Suppressor macrophage (primary cell): ENCODE data around the gene ADIPOR1.
"Not testable (repeated sequence)": the region's sequence is repeated elsewhere in the genome, so short reads cannot be mapped to it uniquely, and the experiment has no call there.

ENCODE experiments used
- DNase-seq, 4 experiments: peaks; one replicate each; pipeline ENCODE4 v3.0.0-alpha.2; 2020 to 2022

Gene ADIPOR1

DNA sequence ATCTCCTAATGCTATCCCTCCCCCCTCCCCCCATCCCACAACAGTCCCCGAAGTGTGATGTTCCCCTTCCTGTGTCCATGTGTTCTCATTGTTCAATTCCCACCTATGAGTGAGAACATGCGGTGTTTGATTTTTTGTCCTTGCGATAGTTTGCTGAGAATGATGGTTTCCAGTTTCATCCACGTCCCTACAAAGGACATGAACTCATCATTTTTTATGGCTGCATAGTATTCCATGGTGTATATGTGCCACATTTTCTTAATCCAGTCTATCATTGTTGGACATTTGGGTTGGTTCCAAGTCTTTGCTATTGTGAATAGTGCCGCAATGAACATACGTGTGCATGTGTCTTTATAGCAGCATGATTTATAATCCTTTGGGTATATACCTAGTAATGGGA lies 21.7 kb downstream of the ADIPOR1 start:
- DNase-seq: not testable (repeated sequence)

DNA sequence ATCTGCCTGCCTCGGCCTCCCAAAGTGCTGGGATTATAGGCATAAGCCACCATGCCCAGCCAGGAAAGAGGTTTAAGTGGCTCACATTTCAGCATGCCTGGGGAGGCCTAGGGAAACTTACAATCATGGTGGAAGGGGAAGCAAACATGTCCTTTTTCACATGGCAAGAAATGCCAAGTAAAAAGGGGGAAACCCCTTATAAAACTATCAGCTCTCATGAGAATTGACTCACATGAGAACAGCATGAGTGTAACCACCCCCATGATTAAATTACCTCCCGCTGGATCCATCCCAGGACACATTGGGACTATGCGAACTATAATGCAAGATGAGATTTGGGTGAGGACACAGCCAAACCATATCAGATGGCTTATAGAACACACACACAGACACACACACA lies 22.3 kb downstream of the ADIPOR1 start:
- DNase-seq: peak in 1 of 4 experiments; percentile 31

DNA sequence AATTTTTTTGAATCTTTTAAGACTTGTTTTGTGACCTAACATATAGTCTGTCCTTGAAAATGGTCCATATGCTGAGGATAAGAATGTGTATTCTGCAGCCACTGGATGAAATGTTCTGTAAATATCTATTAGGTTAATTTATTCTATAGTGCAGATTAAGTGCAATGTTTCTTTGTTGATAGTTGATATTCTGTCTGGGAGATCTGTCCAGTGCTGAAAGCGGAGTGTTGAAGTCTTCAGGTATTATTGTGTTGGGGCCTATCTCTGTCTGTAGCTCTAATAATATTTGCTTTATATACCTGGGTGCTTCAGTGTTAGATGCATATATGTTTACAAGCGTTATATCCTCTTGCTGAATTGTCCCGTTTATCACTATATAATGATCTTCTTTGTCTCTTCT lies 23.4 kb downstream of the ADIPOR1 start:
- DNase-seq: no peak

DNA sequence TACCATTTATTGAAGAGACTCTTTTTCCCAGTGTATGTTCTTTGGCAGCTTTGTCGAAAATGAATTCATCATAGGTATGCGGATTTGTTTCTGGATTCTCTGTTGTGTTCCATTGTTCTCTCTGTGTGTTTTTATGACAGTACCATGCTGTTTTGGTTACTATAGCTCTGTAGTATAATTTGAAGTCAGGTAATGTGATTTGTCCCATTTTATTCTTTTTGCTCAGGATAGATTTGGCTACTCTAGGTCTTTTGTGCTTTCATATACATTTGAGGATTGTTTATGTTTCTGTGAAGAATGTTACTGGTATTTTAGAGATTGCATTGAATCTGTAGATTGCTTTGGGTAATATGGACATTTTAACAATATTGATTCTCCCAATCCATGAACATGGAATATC lies 25.6 kb downstream of the ADIPOR1 start:
- DNase-seq: no peak

DNA sequence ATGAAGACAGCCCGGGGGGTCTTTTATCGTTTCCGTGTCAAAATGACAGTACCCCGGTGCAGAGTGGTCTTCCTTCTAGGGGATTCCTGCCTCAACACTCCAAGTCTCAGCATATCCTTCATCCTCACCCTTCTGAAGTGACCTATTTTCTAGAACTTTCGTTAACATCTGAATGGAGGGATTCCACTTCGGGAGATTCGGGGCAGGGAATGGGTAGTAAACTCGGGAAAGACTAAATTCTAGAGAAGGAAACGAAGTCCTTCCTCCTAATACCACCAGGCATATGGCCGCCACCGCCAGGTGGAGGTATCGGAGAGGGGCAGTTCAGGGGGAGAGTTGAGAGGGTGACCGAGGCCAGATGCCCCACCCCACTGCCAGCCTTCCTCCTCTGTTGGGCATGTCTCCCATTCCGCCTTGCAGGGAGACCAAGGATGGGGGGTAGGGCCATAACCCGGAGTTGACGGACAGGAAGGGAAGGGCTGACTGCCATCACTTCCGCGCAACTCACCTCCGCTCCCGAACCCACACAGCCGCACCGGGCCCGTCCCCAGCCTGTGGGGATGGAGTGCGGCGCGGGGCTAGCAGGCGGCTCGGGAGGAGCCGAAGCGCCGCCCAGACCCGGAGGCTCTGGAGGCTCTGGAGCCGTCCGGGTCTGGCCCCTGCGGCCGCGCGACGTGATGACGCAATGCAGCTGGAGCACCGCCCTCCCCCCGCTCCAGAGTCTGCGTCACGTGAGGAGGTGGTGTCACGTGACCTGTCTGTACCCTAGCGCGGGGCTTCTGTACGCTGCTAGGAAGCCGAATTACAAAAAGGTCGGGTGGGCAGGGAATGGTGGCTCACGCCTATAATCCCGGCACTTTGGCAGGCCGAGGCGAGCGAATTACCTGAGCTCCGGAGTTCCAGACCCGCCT lies 31.3 kb downstream of the ADIPOR1 start, which contains the start of gene KLHL12:
Gene KLHL12, minus strand, starts transcription at position 654 of the 911 bp plus-strand sequence. CDS start 2,072 bp downstream, outside the sequence.
- peak; percentile 97 to 99 (median 98) for DNase-seq

DNA sequence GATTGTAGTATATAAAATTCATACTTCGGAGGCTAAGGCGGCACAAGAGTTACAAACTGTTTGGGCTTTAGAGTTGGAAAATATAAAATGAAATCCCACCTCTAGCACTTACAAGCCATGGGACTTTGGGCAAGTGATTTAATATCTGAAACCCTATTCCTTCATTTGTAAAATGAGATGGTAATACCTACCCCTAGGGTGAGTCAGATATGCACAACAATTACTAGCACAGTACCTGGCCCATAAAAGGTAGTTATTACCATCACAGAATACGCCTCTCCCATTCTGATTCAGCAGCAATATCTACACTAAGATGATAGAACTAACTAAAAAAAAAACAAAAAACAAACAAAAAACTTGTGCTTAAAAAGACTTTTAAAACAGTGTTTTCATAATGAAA lies 34.6 kb downstream of the ADIPOR1 start:
- DNase-seq: no peak

DNA sequence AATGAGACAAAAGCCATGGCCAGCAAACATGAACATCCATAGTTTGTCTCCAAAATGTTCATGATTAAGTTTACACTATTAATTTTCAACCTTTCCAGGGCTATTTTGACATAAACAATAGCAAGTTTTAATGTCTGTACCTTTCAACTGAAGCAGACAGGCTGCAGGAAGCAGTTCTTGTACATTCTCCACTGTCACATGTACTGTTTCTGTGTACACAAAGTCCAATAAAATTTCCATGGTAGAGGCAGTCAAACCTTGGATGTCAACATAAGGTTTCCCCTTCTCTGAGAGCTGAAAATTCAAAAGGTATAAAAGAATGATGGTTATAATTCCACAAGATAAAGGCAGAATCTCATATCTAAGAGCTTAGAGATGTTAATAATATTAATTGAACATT lies 38.5 kb downstream of the ADIPOR1 start:
- DNase-seq: no peak

DNA sequence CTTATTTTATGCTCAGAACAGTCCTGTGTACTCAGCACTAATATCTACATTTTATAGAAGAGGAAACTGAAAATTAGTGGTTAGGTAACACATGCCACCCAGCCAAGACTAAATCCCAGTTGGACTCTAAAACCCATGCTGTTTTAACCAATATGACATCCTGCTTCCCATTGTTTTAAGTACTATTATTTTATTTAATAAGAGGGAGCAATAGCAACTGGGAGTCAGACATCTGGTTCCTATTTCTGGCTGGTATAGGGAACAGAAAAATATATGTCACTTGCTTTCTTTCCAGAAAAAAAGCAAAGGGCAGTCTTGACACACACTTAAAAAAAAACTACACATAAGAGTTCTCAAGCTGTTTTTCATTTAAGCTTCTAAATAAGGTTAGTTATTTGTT lies 43.0 kb downstream of the ADIPOR1 start:
- no peak for DNase-seq

DNA sequence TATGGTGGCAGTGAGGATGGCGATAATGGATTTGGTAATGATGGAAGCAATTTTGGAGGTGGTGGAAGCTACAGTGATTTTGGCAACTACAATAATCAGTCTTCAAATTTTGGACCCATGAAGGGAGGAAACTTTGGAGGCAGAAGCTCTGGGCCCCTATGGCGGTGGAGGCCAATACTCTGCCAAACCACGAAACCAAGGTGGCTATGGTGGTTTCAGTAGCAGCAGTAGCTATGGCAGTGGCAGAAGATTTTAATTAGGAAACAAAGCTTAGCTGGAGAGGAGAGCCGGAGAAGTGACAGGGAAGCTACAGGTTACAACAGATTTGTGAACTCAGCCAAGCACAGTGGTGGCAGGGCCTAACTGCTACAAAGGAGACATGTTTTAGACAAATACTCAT lies 45.6 kb downstream of the ADIPOR1 start:
- not testable (repeated sequence) for DNase-seq

DNA sequence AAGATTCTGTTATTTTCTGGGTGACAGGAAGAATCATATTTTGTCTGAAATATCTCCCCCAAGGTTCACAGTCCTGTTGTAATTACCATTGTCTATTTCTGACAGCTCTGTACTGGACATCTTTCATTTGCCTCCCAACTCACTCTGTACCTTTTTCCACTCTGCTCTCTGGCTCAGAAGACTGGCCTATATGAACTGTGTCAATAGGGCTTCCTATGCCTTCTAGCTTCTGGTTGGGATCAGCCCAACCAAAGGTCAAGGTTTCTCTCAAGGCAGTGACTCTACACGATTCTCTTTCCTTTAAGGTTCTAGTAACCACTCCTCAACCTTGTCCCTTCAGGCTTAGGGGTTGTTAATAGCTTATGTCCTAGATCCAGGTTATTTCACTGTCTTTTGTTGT lies 48.6 kb downstream of the ADIPOR1 start:
- DNase-seq: no peak

DNA sequence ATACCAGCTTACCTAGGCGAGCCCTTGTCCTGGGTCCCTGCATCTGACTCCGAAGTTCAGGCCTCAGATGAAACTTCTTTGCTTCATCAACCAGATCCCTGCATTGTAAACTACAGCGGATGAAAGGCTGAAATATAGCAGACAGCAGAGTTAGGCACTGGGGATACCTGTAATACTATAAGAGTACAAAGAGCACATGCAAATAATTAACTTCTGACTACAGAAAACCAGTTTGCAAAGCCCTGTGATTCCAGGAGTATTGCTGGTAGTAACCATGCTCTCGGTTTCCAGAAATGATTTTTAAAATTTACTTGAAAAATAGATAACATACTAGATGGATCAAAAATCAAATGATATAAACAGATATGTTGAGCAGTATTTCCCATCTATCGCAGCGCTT lies 49.1 kb downstream of the ADIPOR1 start:
- no peak for DNase-seq

DNA sequence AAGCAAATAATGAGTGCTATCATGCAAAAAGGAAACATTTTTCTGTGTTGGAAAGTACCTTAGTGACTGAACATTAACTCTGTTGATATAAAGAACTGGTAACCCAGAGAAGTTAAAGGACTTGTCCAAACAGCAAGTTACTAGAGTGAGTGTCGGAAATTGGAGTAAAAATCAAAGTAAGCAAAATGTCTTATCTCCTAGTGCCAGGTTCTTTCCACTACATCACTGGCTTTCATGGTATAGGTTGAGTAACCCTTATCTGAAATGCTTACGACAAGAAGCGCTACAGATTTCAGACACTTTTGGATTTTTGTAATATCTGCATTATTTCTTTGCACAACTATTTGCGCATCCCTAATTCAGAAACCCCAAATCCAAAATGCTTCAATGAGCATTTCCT lies 52.8 kb downstream of the ADIPOR1 start:
- no peak for DNase-seq

DNA sequence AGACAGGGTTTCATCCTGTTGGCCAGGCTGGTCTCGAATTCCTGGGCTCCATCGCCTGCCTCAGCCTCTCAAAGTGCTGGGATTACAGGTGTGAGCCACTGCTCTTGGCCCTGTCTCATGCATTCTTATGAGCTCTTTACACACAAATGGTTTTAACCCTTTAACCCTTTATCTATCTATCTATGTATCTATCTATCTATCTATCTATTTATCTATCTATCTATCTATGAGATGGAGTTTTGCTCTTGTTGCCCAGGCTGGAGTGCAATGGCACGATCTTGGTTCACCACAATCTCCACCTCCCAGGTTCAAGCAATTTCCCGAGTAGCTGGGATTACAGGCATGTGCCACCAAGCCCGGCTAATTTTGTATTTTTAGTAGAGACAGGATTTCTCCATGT lies 54.3 kb downstream of the ADIPOR1 start:
- not testable (repeated sequence) for DNase-seq

DNA sequence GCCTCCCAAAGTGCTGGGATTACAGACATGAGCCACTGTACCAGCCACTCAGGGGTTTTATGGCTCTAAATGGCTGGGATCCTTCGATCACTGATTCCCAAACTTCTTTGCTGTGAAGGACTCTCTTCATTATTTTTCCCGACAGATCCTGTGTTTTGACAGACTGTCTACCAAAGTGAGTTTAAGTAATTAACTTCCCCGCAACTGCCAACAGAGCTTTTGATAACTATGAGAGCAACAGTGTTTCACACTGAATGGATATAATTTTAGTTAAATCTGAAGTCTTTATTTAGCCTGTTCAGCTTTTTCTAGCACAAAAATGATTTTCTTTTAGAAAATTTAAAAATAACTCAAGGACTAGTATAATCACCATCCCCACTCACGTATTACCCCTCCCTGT lies 56.6 kb downstream of the ADIPOR1 start:
- no peak for DNase-seq

DNA sequence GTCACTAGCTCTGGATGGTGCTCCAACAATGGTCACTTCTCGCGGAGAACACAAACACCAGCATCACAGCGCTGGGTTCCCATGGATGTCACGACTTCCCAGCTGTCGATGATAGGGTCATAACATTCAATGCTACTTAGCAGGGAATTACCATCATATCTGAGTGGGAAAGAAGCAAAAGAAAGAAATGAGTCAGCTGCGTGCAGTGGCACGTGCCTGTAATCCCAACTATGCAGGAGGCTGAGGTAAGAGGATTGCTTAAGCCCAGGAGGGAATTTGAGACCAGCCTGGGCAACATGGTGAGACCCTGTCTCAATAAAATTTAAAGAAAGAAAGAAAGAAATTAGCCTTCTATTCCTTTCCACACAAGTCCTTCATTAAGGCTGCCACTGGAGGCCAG lies 65.6 kb downstream of the ADIPOR1 start:
- no peak for DNase-seq
